ENCODE results near the gene ST3GAL3.

The ST3GAL3 gene

GRCh38 chr1:43857163-43857562 lies 149.8 kb downstream of the ST3GAL3 start:
- no peak overlapping the region for H3K27ac ChIP-seq (ENCODE audit: low read depth, low read length)
- peaks cover 11 to 12% of the 10 kb centered on the region in 2 donors for H3K4me1 ChIP-seq (ENCODE audit: control insufficient read depth in 1 of 2, insufficient read depth in 2 of 2, low read length in 2 of 2)
- no peak overlapping the region for H3K4me3 ChIP-seq (ENCODE audit: low read depth in 1 of 2, low read length in 2 of 2)
- H3K36me3 ChIP-seq (ENCODE audit: control insufficient read depth in 1 of 2, insufficient read depth in 2 of 2, low read length in 2 of 2), result peaks cover 0 to 7% of the 10 kb centered on the region in 2 donors
- H3K9ac ChIP-seq (ENCODE audit: low read depth in 1 of 2, low read length in 2 of 2), result no peak overlapping the region
- H3K9me3 ChIP-seq (ENCODE audit: control insufficient read depth in 1 of 2, low read length in 2 of 2), result no peaks in the 10 kb centered on the region
- no peaks in the 10 kb centered on the region for H3K27me3 ChIP-seq (ENCODE audit: control insufficient read depth in 1 of 2, insufficient read depth in 2 of 2, low read length in 2 of 2)

GRCh38 chr1:43858324-43858723 lies 151.0 kb downstream of the ST3GAL3 start:
- Histone ChIP-seq H3K27ac (ENCODE audit: low read depth, low read length) (no peak overlapping the region), H3K4me1 (ENCODE audit: control insufficient read depth in 1 of 2, insufficient read depth in 2 of 2, low read length in 2 of 2) (peaks cover 6 to 7% of the 10 kb centered on the region in 2 donors), H3K9me3 (ENCODE audit: control insufficient read depth in 1 of 2, low read length in 2 of 2) (no peaks in the 10 kb centered on the region), H3K27me3 (ENCODE audit: control insufficient read depth in 1 of 2, insufficient read depth in 2 of 2, low read length in 2 of 2) (no peaks in the 10 kb centered on the region), H3K9ac (ENCODE audit: low read depth in 1 of 2, low read length in 2 of 2) (no peak overlapping the region), H3K36me3 (ENCODE audit: control insufficient read depth in 1 of 2, insufficient read depth in 2 of 2, low read length in 2 of 2) (peaks cover 0 to 7% of the 10 kb centered on the region in 2 donors), H3K4me3 (ENCODE audit: low read depth in 1 of 2, low read length in 2 of 2) (no peak overlapping the region)

GRCh38 chr1:43861337-43861736 lies 154.0 kb downstream of the ST3GAL3 start:
- H3K4me3 ChIP-seq (ENCODE audit: low read depth in 1 of 2, low read length in 2 of 2), result no peak overlapping the region
- H3K27me3 ChIP-seq (ENCODE audit: control insufficient read depth in 1 of 2, insufficient read depth in 2 of 2, low read length in 2 of 2), result no peaks in the 10 kb centered on the region
- H3K9ac ChIP-seq (ENCODE audit: low read depth in 1 of 2, low read length in 2 of 2), result no peak overlapping the region
- peaks cover 0 to 7% of the 10 kb centered on the region in 2 donors for H3K36me3 ChIP-seq (ENCODE audit: control insufficient read depth in 1 of 2, insufficient read depth in 2 of 2, low read length in 2 of 2)
- H3K4me1 ChIP-seq (ENCODE audit: control insufficient read depth in 1 of 2, insufficient read depth in 2 of 2, low read length in 2 of 2), result peaks cover 0 to 3% of the 10 kb centered on the region in 2 donors
- H3K27ac ChIP-seq (ENCODE audit: low read depth, low read length), result no peak overlapping the region
- H3K9me3 ChIP-seq (ENCODE audit: control insufficient read depth in 1 of 2, low read length in 2 of 2), result no peaks in the 10 kb centered on the region

- H3K27ac ChIP-seq (ENCODE audit: low read depth, low read length), result no peak overlapping the region
- no peaks in the 10 kb centered on the region for H3K9me3 ChIP-seq (ENCODE audit: control insufficient read depth in 1 of 2, low read length in 2 of 2)
- peaks cover 0 to 7% of the 10 kb centered on the region in 2 donors for H3K36me3 ChIP-seq (ENCODE audit: control insufficient read depth in 1 of 2, insufficient read depth in 2 of 2, low read length in 2 of 2)
- peaks cover 0 to 3% of the 10 kb centered on the region in 2 donors for H3K4me1 ChIP-seq (ENCODE audit: control insufficient read depth in 1 of 2, insufficient read depth in 2 of 2, low read length in 2 of 2)
- H3K9ac ChIP-seq (ENCODE audit: low read depth in 1 of 2, low read length in 2 of 2), result no peak overlapping the region
- no peak overlapping the region for H3K4me3 ChIP-seq (ENCODE audit: low read depth in 1 of 2, low read length in 2 of 2)
- no peaks in the 10 kb centered on the region for H3K27me3 ChIP-seq (ENCODE audit: control insufficient read depth in 1 of 2, insufficient read depth in 2 of 2, low read length in 2 of 2)
Measured at GRCh38 chr1:43861988-43862735, 154.8 kb downstream of the ST3GAL3 start.

GRCh38 chr1:43864111-43865045 lies 157.0 kb downstream of the ST3GAL3 start:
- Histone ChIP-seq H3K9me3 (ENCODE audit: control insufficient read depth in 1 of 2, low read length in 2 of 2) (no peaks in the 10 kb centered on the region), H3K4me3 (ENCODE audit: low read depth in 1 of 2, low read length in 2 of 2) (no peak overlapping the region), H3K9ac (ENCODE audit: low read depth in 1 of 2, low read length in 2 of 2) (no peak overlapping the region), H3K36me3 (ENCODE audit: control insufficient read depth in 1 of 2, insufficient read depth in 2 of 2, low read length in 2 of 2) (no peaks in the 10 kb centered on the region), H3K4me1 (ENCODE audit: control insufficient read depth in 1 of 2, insufficient read depth in 2 of 2, low read length in 2 of 2) (peaks cover 0 to 7% of the 10 kb centered on the region in 2 donors), H3K27ac (ENCODE audit: low read depth, low read length) (no peak overlapping the region), H3K27me3 (ENCODE audit: control insufficient read depth in 1 of 2, insufficient read depth in 2 of 2, low read length in 2 of 2) (no peaks in the 10 kb centered on the region)

GRCh38 chr1:43866201-43866600 lies 158.9 kb downstream of the ST3GAL3 start:
- H3K27ac ChIP-seq (ENCODE audit: low read depth, low read length), result no peak overlapping the region
- no peaks in the 10 kb centered on the region for H3K27me3 ChIP-seq (ENCODE audit: control insufficient read depth in 1 of 2, insufficient read depth in 2 of 2, low read length in 2 of 2)
- peaks cover 0 to 7% of the 10 kb centered on the region in 2 donors for H3K4me1 ChIP-seq (ENCODE audit: control insufficient read depth in 1 of 2, insufficient read depth in 2 of 2, low read length in 2 of 2)
- no peaks in the 10 kb centered on the region for H3K9me3 ChIP-seq (ENCODE audit: control insufficient read depth in 1 of 2, low read length in 2 of 2)
- H3K4me3 ChIP-seq (ENCODE audit: low read depth in 1 of 2, low read length in 2 of 2), result no peak overlapping the region
- no peak overlapping the region for H3K9ac ChIP-seq (ENCODE audit: low read depth in 1 of 2, low read length in 2 of 2)
- H3K36me3 ChIP-seq (ENCODE audit: control insufficient read depth in 1 of 2, insufficient read depth in 2 of 2, low read length in 2 of 2), result no peaks in the 10 kb centered on the region

- Histone ChIP-seq H3K36me3 (ENCODE audit: control insufficient read depth in 1 of 2, insufficient read depth in 2 of 2, low read length in 2 of 2) (no peaks in the 10 kb centered on the region), H3K9ac (ENCODE audit: low read depth in 1 of 2, low read length in 2 of 2) (no peak overlapping the region), H3K9me3 (ENCODE audit: control insufficient read depth in 1 of 2, low read length in 2 of 2) (no peaks in the 10 kb centered on the region), H3K27ac (ENCODE audit: low read depth, low read length) (no peak overlapping the region), H3K4me1 (ENCODE audit: control insufficient read depth in 1 of 2, insufficient read depth in 2 of 2, low read length in 2 of 2) (peaks cover 4 to 11% of the 10 kb centered on the region in 2 donors), H3K27me3 (ENCODE audit: control insufficient read depth in 1 of 2, insufficient read depth in 2 of 2, low read length in 2 of 2) (no peaks in the 10 kb centered on the region), H3K4me3 (ENCODE audit: low read depth in 1 of 2, low read length in 2 of 2) (no peak overlapping the region)
Measured at GRCh38 chr1:43867976-43868740, 160.8 kb downstream of the ST3GAL3 start.

DNA sequence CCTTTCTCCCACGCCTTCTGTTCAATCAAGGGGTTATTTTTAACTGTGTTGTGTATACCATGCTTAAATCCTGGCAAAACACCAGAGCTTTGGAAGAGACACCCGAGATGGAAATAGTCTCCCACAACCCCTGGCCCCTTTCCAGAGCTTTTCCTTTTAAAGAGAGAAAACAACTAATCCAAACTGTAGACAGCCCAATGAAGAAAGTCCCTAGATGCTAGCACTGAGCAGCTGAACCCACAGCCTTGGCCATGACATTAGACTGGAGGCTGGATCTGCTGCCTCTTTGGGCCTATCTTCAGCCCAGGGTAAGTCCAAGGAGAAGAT lies 161.4 kb downstream of the ST3GAL3 start:
- no peak overlapping the region for H3K27ac ChIP-seq (ENCODE audit: low read depth, low read length)
- H3K4me3 ChIP-seq (ENCODE audit: low read depth in 1 of 2, low read length in 2 of 2), result no peak overlapping the region
- no peaks in the 10 kb centered on the region for H3K36me3 ChIP-seq (ENCODE audit: control insufficient read depth in 1 of 2, insufficient read depth in 2 of 2, low read length in 2 of 2)
- peaks cover 4 to 11% of the 10 kb centered on the region in 2 donors for H3K4me1 ChIP-seq (ENCODE audit: control insufficient read depth in 1 of 2, insufficient read depth in 2 of 2, low read length in 2 of 2)
- H3K27me3 ChIP-seq (ENCODE audit: control insufficient read depth in 1 of 2, insufficient read depth in 2 of 2, low read length in 2 of 2), result no peaks in the 10 kb centered on the region
- H3K9ac ChIP-seq (ENCODE audit: low read depth in 1 of 2, low read length in 2 of 2), result no peak overlapping the region
- H3K9me3 ChIP-seq (ENCODE audit: control insufficient read depth in 1 of 2, low read length in 2 of 2), result no peaks in the 10 kb centered on the region

DNA sequence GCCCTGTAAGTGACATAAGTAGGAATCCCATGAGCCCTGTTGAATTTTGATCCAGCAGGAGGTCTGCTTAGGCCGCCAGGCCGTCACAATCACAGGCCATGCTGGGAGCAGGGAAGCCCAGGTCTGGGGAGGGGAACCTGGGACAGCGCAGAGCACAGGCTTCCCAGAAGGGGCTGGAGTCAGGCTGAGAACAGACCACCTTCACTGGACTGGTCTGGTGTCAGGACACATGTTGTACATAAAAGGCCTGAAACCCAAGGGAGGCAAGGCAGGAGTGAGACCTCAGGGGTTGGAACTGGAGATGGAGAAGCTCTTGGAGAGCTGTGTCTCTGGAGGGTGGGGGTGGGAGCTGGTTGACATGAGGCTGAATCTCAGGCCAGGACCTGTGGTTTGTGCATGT lies 163.0 kb downstream of the ST3GAL3 start:
- Histone ChIP-seq H3K9ac (ENCODE audit: low read depth in 1 of 2, low read length in 2 of 2) (no peak overlapping the region), H3K36me3 (ENCODE audit: control insufficient read depth in 1 of 2, insufficient read depth in 2 of 2, low read length in 2 of 2) (no peaks in the 10 kb centered on the region), H3K4me3 (ENCODE audit: low read depth in 1 of 2, low read length in 2 of 2) (no peak overlapping the region), H3K9me3 (ENCODE audit: control insufficient read depth in 1 of 2, low read length in 2 of 2) (no peaks in the 10 kb centered on the region), H3K27ac (ENCODE audit: low read depth, low read length) (no peak overlapping the region), H3K27me3 (ENCODE audit: control insufficient read depth in 1 of 2, insufficient read depth in 2 of 2, low read length in 2 of 2) (no peaks in the 10 kb centered on the region), H3K4me1 (ENCODE audit: control insufficient read depth in 1 of 2, insufficient read depth in 2 of 2, low read length in 2 of 2) (peaks cover 4 to 7% of the 10 kb centered on the region in 2 donors)
